IMR-90 (cell line): ENCODE data around the gene DSCAM. TPM values are rescaled to one million over a fixed set of nuclear protein-coding genes. Genes with fewer than 3 reads are reported as not detected.

Experiments
- ATAC-seq: fragments of 200-7000 bp; cut with Tn5 transposase; 2 replicates; pipeline ENCODE4 v1.9.1; 2020; ENCODE audit warnings: low read depth, mild to moderate bottlenecking, moderate library complexity
- BruUV-seq: library from RNA; stranded (reverse); fragments of 400-500 nt; replicated peaks from 2 replicates; lab custom pipeline; 2021; lab: Mats Ljungman, UMichigan
- CTCF ChIA-PET: fragments of 300-600 bp; formaldehyde crosslinking; extraction: SDS; loops from one replicate; lab custom pipeline; 2021; ENCODE audit warnings: antibody characterized with exemption; lab: Yijun Ruan, JAX
- POLR2A ChIA-PET: fragments of 300-600 bp; sonication (Branson Sonifier 250); formaldehyde crosslinking; loops from one replicate; lab custom pipeline; 2022; ENCODE audit warnings: antibody characterized with exemption; ENCODE audit not compliant: unreplicated experiment; lab: Charles Lee
- DNase-seq: peaks from one replicate; pipeline ENCODE4 v3.0.0; 2013
- H2AFZ ChIP-seq: replicated peaks from 2 replicates; pipeline ENCODE3; 2013; ENCODE audit warnings: low read length, mild to moderate bottlenecking; ENCODE audit not compliant: poor library complexity
- H2AK5ac ChIP-seq: 2 replicates; pipeline ENCODE4 v1.6.1; 2013; ENCODE audit warnings: low read depth, low read length, inconsistent platforms
- H2AK9ac ChIP-seq: replicated peaks from 2 replicates; pipeline ENCODE3; 2013; ENCODE audit warnings: mild to moderate bottlenecking, low read depth, low read length, moderate library complexity; ENCODE audit not compliant: poor library complexity
- H2BK120ac ChIP-seq: 2 replicates; pipeline ENCODE4 v1.6.1; 2013; ENCODE audit warnings: low read depth, low read length, inconsistent platforms
- H2BK15ac ChIP-seq: 3 replicates; pipeline ENCODE4 v1.6.1; 2013; ENCODE audit warnings: low read depth, low read length, inconsistent platforms
- H2BK20ac ChIP-seq: 2 replicates; pipeline ENCODE4 v1.6.1; 2013; ENCODE audit warnings: low read depth, mild to moderate bottlenecking, inconsistent platforms, low read length, moderate library complexity
- H2BK5ac ChIP-seq: 2 replicates; pipeline ENCODE4 v1.6.1; 2013; ENCODE audit warnings: mild to moderate bottlenecking, low read depth, low read length, inconsistent platforms; ENCODE audit not compliant: poor library complexity, severe bottlenecking
- H3K14ac ChIP-seq: replicated peaks from 2 replicates; pipeline ENCODE4 v1.6.1; 2013; ENCODE audit warnings: low read depth, low read length, inconsistent platforms
- H3K18ac ChIP-seq: 2 replicates; pipeline ENCODE4 v1.6.1; 2013; ENCODE audit warnings: low read depth, low read length, control low read depth
- H3K23ac ChIP-seq: 2 replicates; pipeline ENCODE4 v1.6.1; 2013; ENCODE audit warnings: low read depth, low read length, inconsistent platforms
- H3K27ac ChIP-seq: 2 replicates; pipeline ENCODE4 v1.5.1; 2013; ENCODE audit warnings: mild to moderate bottlenecking, control low read depth, low read length; ENCODE audit not compliant: insufficient read depth
- H3K27me3 ChIP-seq: 2 replicates; pipeline ENCODE4 v1.6.1; 2013; ENCODE audit warnings: low read length; ENCODE audit not compliant: control insufficient read depth, insufficient read depth
- H3K36me3 ChIP-seq: 2 replicates; pipeline ENCODE4 v1.6.1; 2013; ENCODE audit warnings: low read length, mixed read lengths; ENCODE audit not compliant: control insufficient read depth, insufficient read depth
- H3K4ac ChIP-seq: 2 replicates; pipeline ENCODE4 v1.6.1; 2013; ENCODE audit warnings: low read depth, low read length, inconsistent platforms
- H3K4me1 ChIP-seq: 2 replicates; pipeline ENCODE4 v1.6.1; 2013; ENCODE audit warnings: low read length, mixed read lengths; ENCODE audit not compliant: control insufficient read depth, insufficient read depth
- H3K4me2 ChIP-seq: 2 replicates; pipeline ENCODE4 v1.6.1; 2013; ENCODE audit warnings: low read depth, mild to moderate bottlenecking, control low read depth, low read length, moderate library complexity
- H3K4me3 ChIP-seq: 2 replicates; pipeline ENCODE4 v1.5.1; 2013; ENCODE audit warnings: low read depth, mild to moderate bottlenecking, control low read depth, low read length, moderate library complexity; ENCODE audit not compliant: insufficient read depth
- H3K56ac ChIP-seq: 2 replicates; pipeline ENCODE4 v1.6.1; 2013; ENCODE audit warnings: low read length, inconsistent platforms; ENCODE audit not compliant: insufficient read depth; ENCODE audit errors: extremely low read depth
- H3K79me1 ChIP-seq, 2 experiments: 2 replicates each; pipeline ENCODE4 v1.6.1; 2013; ENCODE audit warnings: low read length in 2 of 2, inconsistent platforms in 1 of 2, low read depth in 1 of 2
- H3K9ac ChIP-seq: 2 replicates; pipeline ENCODE4 v1.6.1; 2013; ENCODE audit warnings: low read depth, low read length, control low read depth
- H3K9me1 ChIP-seq: 2 replicates; pipeline ENCODE4 v1.6.1; 2013; ENCODE audit warnings: low read length, inconsistent platforms; ENCODE audit not compliant: insufficient read depth
- H3K9me3 ChIP-seq: 2 replicates; pipeline ENCODE4 v1.6.1; 2013; ENCODE audit warnings: low read length; ENCODE audit not compliant: control insufficient read depth, insufficient read depth
- H4K20me1 ChIP-seq: 2 replicates; pipeline ENCODE4 v1.6.1; 2013; ENCODE audit warnings: low read length, inconsistent platforms; ENCODE audit not compliant: insufficient read depth
- H4K5ac ChIP-seq: 2 replicates; pipeline ENCODE4 v1.6.1; 2013; ENCODE audit warnings: mild to moderate bottlenecking, low read depth, low read length, control low read depth
- H4K8ac ChIP-seq, 2 experiments: 2 replicates each; pipeline ENCODE4 v1.6.1; 2013; ENCODE audit warnings: low read depth in 2 of 2, low read length in 2 of 2, control low read depth in 1 of 2, inconsistent platforms in 1 of 2
- H4K91ac ChIP-seq: 2 replicates; pipeline ENCODE4 v1.6.1; 2013; ENCODE audit warnings: low read depth, low read length, inconsistent platforms; ENCODE audit not compliant: insufficient read depth
- BHLHE40 ChIP-seq: fragments of 150-350 bp; IDR thresholded peaks from 2 replicates; pipeline ENCODE4 v1.6.1; 2016; ENCODE audit warnings: mild to moderate bottlenecking, low read depth, low read length
- CEBPB ChIP-seq: IDR thresholded peaks from 2 replicates; pipeline ENCODE4 v1.6.1; 2012; ENCODE audit warnings: low read depth, low read length, improper control_type of control experiment
- CHD1 ChIP-seq: IDR thresholded peaks from 2 replicates; pipeline ENCODE4 v1.6.1; 2012; ENCODE audit warnings: low read depth, low read length, improper control_type of control experiment
- FOS ChIP-seq: fragments of 150-350 bp; IDR thresholded peaks from 2 replicates; pipeline ENCODE4 v1.6.1; 2016; ENCODE audit warnings: low read depth, low read length
- MAFK ChIP-seq: IDR thresholded peaks from 2 replicates; pipeline ENCODE4 v1.6.1; 2012; ENCODE audit warnings: low read depth, low read length, improper control_type of control experiment
- MAZ ChIP-seq: IDR thresholded peaks from 2 replicates; pipeline ENCODE4 v1.6.1; 2012; ENCODE audit warnings: low read depth, mild to moderate bottlenecking, low read length, improper control_type of control experiment, moderate library complexity, borderline replicate concordance
- MXI1 ChIP-seq: IDR thresholded peaks from 2 replicates; pipeline ENCODE4 v1.6.1; 2012; ENCODE audit warnings: low read depth, mild to moderate bottlenecking, low read length, moderate library complexity, borderline replicate concordance
- NFE2L2 ChIP-seq: fragments of 150-350 bp; IDR thresholded peaks from 2 replicates; pipeline ENCODE4 v1.6.1; 2016; ENCODE audit warnings: low read depth, mild to moderate bottlenecking, low read length
- POLR2A ChIP-seq: IDR thresholded peaks from 2 replicates; pipeline ENCODE4 v1.6.1; 2012; ENCODE audit warnings: mild to moderate bottlenecking, low read depth, low read length
- RAD21 ChIP-seq: IDR thresholded peaks from 2 replicates; pipeline ENCODE4 v1.6.1; 2012; ENCODE audit warnings: low read length, improper control_type of control experiment
- RCOR1 ChIP-seq: IDR thresholded peaks from 2 replicates; pipeline ENCODE4 v1.6.1; 2012; ENCODE audit warnings: mild to moderate bottlenecking, low read length, improper control_type of control experiment; ENCODE audit not compliant: insufficient replicate concordance
- RFX5 ChIP-seq: IDR thresholded peaks from 2 replicates; pipeline ENCODE4 v1.8.0; 2012; ENCODE audit warnings: low read depth, mild to moderate bottlenecking, low read length, moderate library complexity
- SMC3 ChIP-seq: fragments of 150-350 bp; IDR thresholded peaks from 2 replicates; pipeline ENCODE4 v1.6.1; 2016; ENCODE audit warnings: low read depth, mild to moderate bottlenecking, antibody characterized with exemption, low read length, moderate library complexity
- WGBS, 2 experiments: methylation state at CpG; one replicate each; pipeline versions ENCODE4 v1.1.5 to v1.1.7; 2013; ENCODE audit warnings: missing lambda C conversion rate in 2 of 2; ENCODE audit not compliant: insufficient read length in 1 of 2; ENCODE audit errors: extremely low coverage in 2 of 2; 5-methylcytosine and 5-hydroxymethylcytosine counted together
- dilution Hi-C: fragments of 300-500 bp; cut with HindIII; formaldehyde crosslinking; loops from one replicate; pipeline ENCODE4 v1.14.3; 2018; ENCODE audit warnings: low sequenced_read_pairs; ENCODE audit not compliant: unreplicated experiment
- in situ Hi-C: fragments of 300-500 bp; cut with MboI; formaldehyde crosslinking; loops from 3 replicates; pipeline ENCODE4 v1.14.3; 2019; ENCODE audit warnings: low sequenced_read_pairs, inconsistent platforms, mixed read lengths
- intact Hi-C: fragments of 100-400 bp; cut with micrococcal nuclease; formaldehyde crosslinking; loops from 2 replicates; pipeline ENCODE4 v1.10.0; 2022
- polyA plus RNA-seq, 3 experiments: library from polyadenylated mRNA; depleted of rRNA; stranded (reverse); fragments of >200 nt; gene quantifications; 2 replicates each; pipeline ENCODE4 v1.2.3, GENCODE V29; 2012; ENCODE audit warnings: low replicate concordance in 1 of 3
- total RNA-seq: library from RNA; depleted of rRNA; stranded (reverse); fragments of >200 nt; gene quantifications from 2 replicates; pipeline ENCODE4 v1.2.3, GENCODE V29; 2012
- TF ChIP-seq, protein P1 (sequence below): fragments of 150-350 bp; IDR thresholded peaks from 2 replicates; pipeline ENCODE4 v1.6.1; 2017; ENCODE audit warnings: mild to moderate bottlenecking, antibody characterized with exemption, low read length, low read depth
- TF ChIP-seq, protein P2 (sequence below): fragments of 150-350 bp; IDR thresholded peaks from 2 replicates; pipeline ENCODE4 v1.6.1; 2016; ENCODE audit warnings: low read depth, mild to moderate bottlenecking, low read length, moderate library complexity, borderline replicate concordance
- TF ChIP-seq, protein P3 (sequence below): conservative IDR thresholded peaks from 2 replicates; pipeline ENCODE4 v1.5.1; 2012; ENCODE audit warnings: mild to moderate bottlenecking, low read depth, low read length, improper control_type of control experiment

Gene DSCAM
- total and polyA plus RNA-seq, 2 of the 4 experiments (the other 2 are of a cell fraction): under 0.01 to 0.02 TPM

DNA sequence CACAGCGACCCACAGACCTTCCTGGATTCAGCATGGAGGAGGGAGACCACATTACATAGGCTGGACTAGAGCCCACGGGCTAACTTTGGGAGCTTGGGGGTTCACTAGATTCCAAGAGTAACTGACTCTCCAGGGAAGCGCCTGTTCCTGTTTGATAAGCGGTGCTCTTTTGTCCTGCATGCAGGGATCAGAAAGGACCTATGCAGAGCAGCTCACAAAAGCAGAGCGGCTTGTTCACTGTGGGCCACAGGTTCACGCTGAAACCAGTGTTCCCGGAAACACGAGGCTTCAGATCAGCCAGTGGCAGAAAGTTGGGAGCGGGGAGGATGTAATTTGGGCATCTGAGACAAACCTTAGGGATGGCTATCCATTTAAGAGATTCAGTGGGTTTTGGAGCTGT is 575.8 kb downstream of the DSCAM start:
- Histone ChIP-seq H3K14ac (no peak overlapping the region), H4K91ac (no peak overlapping the region), H3K4ac (no peak overlapping the region), H3K27me3 (no peaks in the 10 kb centered on the region), H2BK5ac (no peak overlapping the region), H3K18ac (no peak overlapping the region), H3K4me3 (no peak overlapping the region), H3K27ac (no peak overlapping the region), H4K8ac (no peak overlapping the region), H3K79me1 (no peaks in the 10 kb centered on the region), H2BK20ac (no peak overlapping the region), H4K5ac (no peak overlapping the region), H2AK9ac (no peak overlapping the region), H2AFZ (no peak overlapping the region), H3K56ac (no peak overlapping the region), H3K36me3 (no peaks in the 10 kb centered on the region), H3K9ac (no peak overlapping the region), H3K4me2 (no peak overlapping the region), H3K9me1 (no peaks in the 10 kb centered on the region), H3K9me3 (peaks cover 31% of the 10 kb centered on the region), H4K20me1 (no peaks in the 10 kb centered on the region), H3K4me1 (no peaks in the 10 kb centered on the region), H2AK5ac (no peak overlapping the region), H2BK15ac (no peak overlapping the region), H2BK120ac (no peak overlapping the region), H3K23ac (no peak overlapping the region)
- ChIA-PET CTCF (no interaction called here), POLR2A (no interaction called here)
- WGBS, 2 experiments: 64% methylated on average over 5 of the region's 9 CpGs; no CpG with 5 or more reads in 1 of the 2 experiments
- TF ChIP-seq, protein P1, sequence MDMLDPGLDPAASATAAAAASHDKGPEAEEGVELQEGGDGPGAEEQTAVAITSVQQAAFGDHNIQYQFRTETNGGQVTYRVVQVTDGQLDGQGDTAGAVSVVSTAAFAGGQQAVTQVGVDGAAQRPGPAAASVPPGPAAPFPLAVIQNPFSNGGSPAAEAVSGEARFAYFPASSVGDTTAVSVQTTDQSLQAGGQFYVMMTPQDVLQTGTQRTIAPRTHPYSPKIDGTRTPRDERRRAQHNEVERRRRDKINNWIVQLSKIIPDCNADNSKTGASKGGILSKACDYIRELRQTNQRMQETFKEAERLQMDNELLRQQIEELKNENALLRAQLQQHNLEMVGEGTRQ: no peak
- TF ChIP-seq CHD1 (no peak), MXI1 (no peak), FOS (no peak), BHLHE40 (no peak), CEBPB (no peak), RAD21 (no peak), RCOR1 (no peak), MAFK (no peak), POLR2A (no peak), SMC3 (no peak), NFE2L2 (no peak), RFX5 (no peak), MAZ (no peak)
- TF ChIP-seq, protein P2, sequence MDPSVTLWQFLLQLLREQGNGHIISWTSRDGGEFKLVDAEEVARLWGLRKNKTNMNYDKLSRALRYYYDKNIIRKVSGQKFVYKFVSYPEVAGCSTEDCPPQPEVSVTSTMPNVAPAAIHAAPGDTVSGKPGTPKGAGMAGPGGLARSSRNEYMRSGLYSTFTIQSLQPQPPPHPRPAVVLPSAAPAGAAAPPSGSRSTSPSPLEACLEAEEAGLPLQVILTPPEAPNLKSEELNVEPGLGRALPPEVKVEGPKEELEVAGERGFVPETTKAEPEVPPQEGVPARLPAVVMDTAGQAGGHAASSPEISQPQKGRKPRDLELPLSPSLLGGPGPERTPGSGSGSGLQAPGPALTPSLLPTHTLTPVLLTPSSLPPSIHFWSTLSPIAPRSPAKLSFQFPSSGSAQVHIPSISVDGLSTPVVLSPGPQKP: no peak
- TF ChIP-seq, protein P3, sequence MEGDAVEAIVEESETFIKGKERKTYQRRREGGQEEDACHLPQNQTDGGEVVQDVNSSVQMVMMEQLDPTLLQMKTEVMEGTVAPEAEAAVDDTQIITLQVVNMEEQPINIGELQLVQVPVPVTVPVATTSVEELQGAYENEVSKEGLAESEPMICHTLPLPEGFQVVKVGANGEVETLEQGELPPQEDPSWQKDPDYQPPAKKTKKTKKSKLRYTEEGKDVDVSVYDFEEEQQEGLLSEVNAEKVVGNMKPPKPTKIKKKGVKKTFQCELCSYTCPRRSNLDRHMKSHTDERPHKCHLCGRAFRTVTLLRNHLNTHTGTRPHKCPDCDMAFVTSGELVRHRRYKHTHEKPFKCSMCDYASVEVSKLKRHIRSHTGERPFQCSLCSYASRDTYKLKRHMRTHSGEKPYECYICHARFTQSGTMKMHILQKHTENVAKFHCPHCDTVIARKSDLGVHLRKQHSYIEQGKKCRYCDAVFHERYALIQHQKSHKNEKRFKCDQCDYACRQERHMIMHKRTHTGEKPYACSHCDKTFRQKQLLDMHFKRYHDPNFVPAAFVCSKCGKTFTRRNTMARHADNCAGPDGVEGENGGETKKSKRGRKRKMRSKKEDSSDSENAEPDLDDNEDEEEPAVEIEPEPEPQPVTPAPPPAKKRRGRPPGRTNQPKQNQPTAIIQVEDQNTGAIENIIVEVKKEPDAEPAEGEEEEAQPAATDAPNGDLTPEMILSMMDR: no peak
- DNase-seq: no peak
- intact Hi-C loops: no loop called here
- no TSS peak for BruUV-seq
- dilution Hi-C loops: no loop called here
- in situ Hi-C loops: no loop called here
- ATAC-seq: no peak
